HepG2 (cell line): ENCODE results near the gene ALG9. TPM values are rescaled to one million over a fixed set of nuclear protein-coding genes. Genes with fewer than 3 reads are reported as not detected.

ENCODE experiments used
- ATAC-seq: fragments of 200-7000 bp; cut with Tn5 transposase; 3 replicates; pipeline ENCODE4 v1.9.1; 2020; ENCODE audit warnings: mild to moderate bottlenecking, moderate library complexity
- BruUV-seq: library from RNA; stranded (reverse); fragments of 400-500 nt; replicated peaks from 2 replicates; lab custom pipeline; 2021; lab: Mats Ljungman, UMichigan
- CTCF ChIA-PET: fragments of 300-600 bp; formaldehyde crosslinking; extraction: SDS; loops from one replicate; lab custom pipeline; 2021; ENCODE audit warnings: low total read pairs, inconsistent platforms, low intra/inter-chr PET ratio; lab: Yijun Ruan, JAX
- POLR2A ChIA-PET: fragments of 350-600 bp; sonication (Branson Sonifier 250); formaldehyde crosslinking; loops from one replicate; lab custom pipeline; 2020; ENCODE audit warnings: antibody characterized with exemption, inconsistent platforms; lab: Yijun Ruan, JAX
- DNase-seq: peaks from one replicate; pipeline ENCODE4 v3.0.0-alpha.2; 2015; ENCODE audit warnings: low spot score
- FAIRE-seq: peaks from 3 replicates; lab custom pipeline; 2011; peaks lifted over from hg19 to GRCh38; lab: Jason Lieb, UNC
- H2AFZ ChIP-seq: one replicate; pipeline ENCODE4 v1.6.1; 2011; ENCODE audit warnings: low read length, inconsistent platforms
- H3K27ac ChIP-seq: fragments of 300-600 bp; 3 replicates; pipeline ENCODE4 v1.8.0; 2011; ENCODE audit warnings: mixed run types, mild to moderate bottlenecking, mixed read lengths, low read length, inconsistent platforms; ENCODE audit not compliant: insufficient read depth; ENCODE audit errors: extremely low read length
- H3K27me3 ChIP-seq, 2 experiments: fragments of 200-600 bp in 1 of 2; 2 replicates in 1 of 2; 3 replicates in 1 of 2; pipeline versions ENCODE4 v1.6.0 to v1.8.0; 2011; ENCODE audit warnings: low read length in 2 of 2, mild to moderate bottlenecking in 2 of 2, moderate library complexity in 2 of 2, inconsistent platforms in 1 of 2; ENCODE audit not compliant: insufficient read depth in 2 of 2, control insufficient read depth in 1 of 2
- H3K36me3 ChIP-seq, 2 experiments: fragments of 200-600 bp in 1 of 2; replicated peaks in 1 of 2; 2 replicates in 1 of 2; 3 replicates in 1 of 2; pipeline versions ENCODE4 v1.5.1 to v1.8.0; 2011; ENCODE audit warnings: low read length in 2 of 2, inconsistent platforms in 1 of 2; ENCODE audit not compliant: insufficient read depth in 2 of 2, control insufficient read depth in 1 of 2
- H3K4me1 ChIP-seq: 2 replicates; pipeline ENCODE4 v1.5.1; 2012; ENCODE audit warnings: low read length, inconsistent platforms; ENCODE audit not compliant: insufficient read depth
- H3K4me2 ChIP-seq: 2 replicates; pipeline ENCODE4 v1.6.0; 2011; ENCODE audit warnings: low read depth, low read length, inconsistent platforms
- H3K4me3 ChIP-seq, 3 experiments: fragments of 200-600 bp in 1 of 3; sonication (generic), shearing (Covaris generic) in 1 of 3; replicated peaks in 1 of 3; 2 replicates each; pipeline ENCODE4 v1.5.1; 2011 to 2016; ENCODE audit warnings: low read length in 3 of 3, inconsistent platforms in 2 of 3, low read depth in 2 of 3, mild to moderate bottlenecking in 2 of 3, control low read depth in 1 of 3, mixed read lengths in 1 of 3; ENCODE audit not compliant: insufficient read depth in 1 of 3
- H3K79me2 ChIP-seq: one replicate; pipeline ENCODE4 v1.6.1; 2011; ENCODE audit warnings: low read length, inconsistent platforms; ENCODE audit not compliant: insufficient read depth
- H3K9ac ChIP-seq: 2 replicates; pipeline ENCODE4 v1.6.0; 2011; ENCODE audit warnings: mild to moderate bottlenecking, low read depth, low read length, inconsistent platforms; ENCODE audit not compliant: insufficient read depth
- H3K9me3 ChIP-seq: 2 replicates; pipeline ENCODE4 v1.5.1; 2012; ENCODE audit warnings: mild to moderate bottlenecking, low read length
- H4K20me1 ChIP-seq: 2 replicates; pipeline ENCODE4 v1.6.0; 2011; ENCODE audit warnings: inconsistent platforms, mild to moderate bottlenecking, low read length, moderate library complexity; ENCODE audit not compliant: insufficient read depth
- FOXK1 ChIP-seq: sonication (generic); formaldehyde crosslinking; IDR thresholded peaks from 2 replicates; pipeline ENCODE4 v1.4.0; 2020; ENCODE audit warnings: low read depth, missing genetic modification reagents, borderline replicate concordance
- HNRNPK ChIP-seq: fragments of 200-400 bp; formaldehyde crosslinking; IDR thresholded peaks from 2 replicates; pipeline ENCODE4 v1.6.1; 2018; ENCODE audit warnings: low read length, low read depth, moderate library complexity, mild to moderate bottlenecking; ENCODE audit not compliant: poor library complexity, severe bottlenecking
- MZF1 ChIP-seq: sonication (generic); formaldehyde crosslinking; IDR thresholded peaks from 2 replicates; pipeline ENCODE4 v1.8.1; 2023; ENCODE audit warnings: mild to moderate bottlenecking, missing genetic modification reagents, borderline replicate concordance
- NFYC ChIP-seq: IDR thresholded peaks from 2 replicates; pipeline ENCODE4 v1.6.1; 2016; ENCODE audit warnings: missing genetic modification reagents, missing compliant biosample characterization
- RCOR2 ChIP-seq: IDR thresholded peaks from 2 replicates; pipeline ENCODE4 v1.6.1; 2016; ENCODE audit warnings: missing biosample characterization, missing genetic modification reagents
- SP140L ChIP-seq: sonication (generic); formaldehyde crosslinking; IDR thresholded peaks from 2 replicates; pipeline ENCODE4 v1.4.0; 2020; ENCODE audit warnings: missing genetic modification reagents, borderline replicate concordance
- SRSF4 ChIP-seq: fragments of 200-400 bp; formaldehyde crosslinking; IDR thresholded peaks from one replicate; pipeline ENCODE4 v1.6.1; 2018; ENCODE audit warnings: mild to moderate bottlenecking, low read depth, low read length, moderate library complexity; ENCODE audit not compliant: poor library complexity, severe bottlenecking
- TOPORS ChIP-seq: sonication (generic); formaldehyde crosslinking; IDR thresholded peaks from 2 replicates; pipeline ENCODE4 v1.8.0; 2023; ENCODE audit warnings: mild to moderate bottlenecking, missing genetic modification reagents
- XBP1 ChIP-seq: sonication (generic); formaldehyde crosslinking; IDR thresholded peaks from 2 replicates; pipeline ENCODE4 v1.5.0; 2020; ENCODE audit warnings: missing genetic modification reagents
- ZNF34 ChIP-seq: sonication (generic); formaldehyde crosslinking; IDR thresholded peaks from 2 replicates; pipeline ENCODE4 v1.4.0; 2020; ENCODE audit warnings: mild to moderate bottlenecking, missing genetic modification reagents, borderline replicate concordance
- ZNF496 ChIP-seq: sonication (generic); formaldehyde crosslinking; IDR thresholded peaks from 2 replicates; pipeline ENCODE4 v1.8.1; 2023; ENCODE audit warnings: mild to moderate bottlenecking, moderate library complexity, missing genetic modification reagents; ENCODE audit not compliant: insufficient replicate concordance
- ZNF619 ChIP-seq: sonication (generic); formaldehyde crosslinking; IDR thresholded peaks from 2 replicates; pipeline ENCODE4 v1.4.0; 2020; ENCODE audit warnings: mild to moderate bottlenecking, missing genetic modification reagents
- ZNF678 ChIP-seq: sonication (generic); formaldehyde crosslinking; IDR thresholded peaks from 2 replicates; pipeline ENCODE4 v1.4.0; 2020; ENCODE audit warnings: mild to moderate bottlenecking, missing genetic modification reagents
- ZNF776 ChIP-seq: sonication (generic); formaldehyde crosslinking; IDR thresholded peaks from 2 replicates; pipeline ENCODE4 v1.4.0; 2020; ENCODE audit warnings: mild to moderate bottlenecking, missing genetic modification reagents
- ZNF83 ChIP-seq: sonication (generic); formaldehyde crosslinking; IDR thresholded peaks from 2 replicates; pipeline ENCODE4 v1.4.0; 2020; ENCODE audit warnings: missing genetic modification reagents, mild to moderate bottlenecking, borderline replicate concordance
- WGBS: methylation state at CpG from one replicate; pipeline ENCODE4 v1.1.6; 2017; ENCODE audit warnings: low lambda C conversion rate; 5-methylcytosine and 5-hydroxymethylcytosine counted together
- in situ Hi-C: cut with HindIII; loops from 2 replicates; pipeline ENCODE4 v1.10.0; 2017; ENCODE audit warnings: low pct_unique_long_range_greater_than_20kb; ENCODE audit not compliant: extremely low pct_ligation_motif_present
- intact Hi-C: fragments of 100-400 bp; cut with micrococcal nuclease; formaldehyde crosslinking; loops from one replicate; pipeline ENCODE4 v1.10.0; 2022; ENCODE audit not compliant: unreplicated experiment
- polyA plus RNA-seq, 8 experiments: library from polyadenylated mRNA; depleted of rRNA in 3 of 8; stranded (reverse) in 7 of 8; unstranded in 1 of 8; fragments of >200 nt; fragmentation: Illumina TruSeq in 4 of 8; extraction: Trizol in 4 of 8; gene quantifications; 2 replicates each; pipeline versions ENCODE4 v1.2.1 to v1.2.3, GENCODE V29; 2011 to 2016; ENCODE audit warnings: low read depth in 4 of 8, missing spikeins in 1 of 8, mixed read lengths in 1 of 8; ENCODE audit not compliant: insufficient read depth in 1 of 8
- total RNA-seq, 5 experiments: library from RNA; depleted of rRNA; stranded (reverse); fragments of >200 nt; fragmentation: Illumina TruSeq; extraction: Trizol; gene quantifications; 2 replicates each; pipeline ENCODE4 v1.2.3, GENCODE V29; 2016; ENCODE audit warnings: low read depth in 1 of 5
- TF ChIP-seq, protein P1 (sequence below), 2 experiments: fragments of 450-650 bp in 1 of 2; sonication (generic) in 1 of 2; formaldehyde crosslinking in 1 of 2; IDR thresholded peaks; 2 replicates each; pipeline versions ENCODE4 v1.6.1 to v1.8.0; 2016 to 2022; ENCODE audit warnings: antibody characterized with exemption in 1 of 2, mild to moderate bottlenecking in 1 of 2, missing genetic modification reagents in 1 of 2

The ALG9 gene
- total and polyA plus RNA-seq, 2 of the 13 experiments (the other 11 are each of a cell fraction or from before 2014, with no cell fraction given) = 39.4 to 40.6 TPM

GRCh38 chr11:111736621-111737443 lies 134.5 kb downstream of the ALG9 start:
- no peak overlapping the region for H3K4me3 ChIP-seq
- intact Hi-C loops = no loop called here
- ChIA-PET POLR2A (no interaction called here), CTCF (no interaction called here)
- no TSS peak for BruUV-seq
- in situ Hi-C loops = no loop called here
- H3K4me1 ChIP-seq = peaks cover 21% of the 10 kb centered on the region
- no peaks in the 10 kb centered on the region for H3K9me3 ChIP-seq
- H4K20me1 ChIP-seq = no peaks in the 10 kb centered on the region
- peaks cover 1 to 23% of the 10 kb centered on the region in 2 experiments; a peak in 3 of 5 replicates for H3K36me3 ChIP-seq
- no peaks in the 10 kb centered on the region for H3K27me3 ChIP-seq
- DNase-seq = no peak
- H3K9ac ChIP-seq = no peak overlapping the region
- no peak overlapping the region for H2AFZ ChIP-seq
- WGBS = 93% methylated on average over 15 of the region's 15 CpGs
- no peak overlapping the region for H3K27ac ChIP-seq
- H3K79me2 ChIP-seq = no peaks in the 10 kb centered on the region
- no peak for ATAC-seq
- no peak for FAIRE-seq
- H3K4me2 ChIP-seq = no peak overlapping the region
- TF ChIP-seq SRSF4 = no peak
- TF ChIP-seq XBP1 = no peak
- TF ChIP-seq SP140L = no peak
- TF ChIP-seq, protein P1, sequence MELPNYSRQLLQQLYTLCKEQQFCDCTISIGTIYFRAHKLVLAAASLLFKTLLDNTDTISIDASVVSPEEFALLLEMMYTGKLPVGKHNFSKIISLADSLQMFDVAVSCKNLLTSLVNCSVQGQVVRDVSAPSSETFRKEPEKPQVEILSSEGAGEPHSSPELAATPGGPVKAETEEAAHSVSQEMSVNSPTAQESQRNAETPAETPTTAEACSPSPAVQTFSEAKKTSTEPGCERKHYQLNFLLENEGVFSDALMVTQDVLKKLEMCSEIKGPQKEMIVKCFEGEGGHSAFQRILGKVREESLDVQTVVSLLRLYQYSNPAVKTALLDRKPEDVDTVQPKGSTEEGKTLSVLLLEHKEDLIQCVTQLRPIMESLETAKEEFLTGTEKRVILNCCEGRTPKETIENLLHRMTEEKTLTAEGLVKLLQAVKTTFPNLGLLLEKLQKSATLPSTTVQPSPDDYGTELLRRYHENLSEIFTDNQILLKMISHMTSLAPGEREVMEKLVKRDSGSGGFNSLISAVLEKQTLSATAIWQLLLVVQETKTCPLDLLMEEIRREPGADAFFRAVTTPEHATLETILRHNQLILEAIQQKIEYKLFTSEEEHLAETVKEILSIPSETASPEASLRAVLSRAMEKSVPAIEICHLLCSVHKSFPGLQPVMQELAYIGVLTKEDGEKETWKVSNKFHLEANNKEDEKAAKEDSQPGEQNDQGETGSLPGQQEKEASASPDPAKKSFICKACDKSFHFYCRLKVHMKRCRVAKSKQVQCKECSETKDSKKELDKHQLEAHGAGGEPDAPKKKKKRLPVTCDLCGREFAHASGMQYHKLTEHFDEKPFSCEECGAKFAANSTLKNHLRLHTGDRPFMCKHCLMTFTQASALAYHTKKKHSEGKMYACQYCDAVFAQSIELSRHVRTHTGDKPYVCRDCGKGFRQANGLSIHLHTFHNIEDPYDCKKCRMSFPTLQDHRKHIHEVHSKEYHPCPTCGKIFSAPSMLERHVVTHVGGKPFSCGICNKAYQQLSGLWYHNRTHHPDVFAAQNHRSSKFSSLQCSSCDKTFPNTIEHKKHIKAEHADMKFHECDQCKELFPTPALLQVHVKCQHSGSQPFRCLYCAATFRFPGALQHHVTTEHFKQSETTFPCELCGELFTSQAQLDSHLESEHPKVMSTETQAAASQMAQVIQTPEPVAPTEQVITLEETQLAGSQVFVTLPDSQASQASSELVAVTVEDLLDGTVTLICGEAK (IDR thresholded peaks at IDR 0.05) = no peak
- TF ChIP-seq, protein P1 (CRISPR knock-in tag; IDR thresholded peaks at IDR 0.05) = no peak
- no peak for TF ChIP-seq TOPORS (CRISPR knock-in tag)
- TF ChIP-seq ZNF34 (CRISPR knock-in tag) = no peak
- no peak for TF ChIP-seq ZNF776 (CRISPR knock-in tag)
- TF ChIP-seq ZNF678 (CRISPR knock-in tag) = no peak
- no peak for TF ChIP-seq HNRNPK
- no peak for TF ChIP-seq ZNF619 (CRISPR knock-in tag)
- no peak for TF ChIP-seq MZF1 (CRISPR knock-in tag)
- TF ChIP-seq ZNF496 (CRISPR knock-in tag) = no peak
- no peak for TF ChIP-seq RCOR2 (CRISPR knock-in tag)
- TF ChIP-seq ZNF83 (CRISPR knock-in tag) = no peak
- no peak for TF ChIP-seq NFYC (CRISPR knock-in tag)
- no peak for TF ChIP-seq FOXK1 (CRISPR knock-in tag)
